ENCODE measurements around the gene C2CD5. TPM values are rescaled to one million over a fixed set of nuclear protein-coding genes. Genes with fewer than 3 reads are reported as not detected.
"Not testable (repeated sequence)": the region's sequence is repeated elsewhere in the genome, so short reads cannot be mapped to it uniquely, and the experiment has no call there.

Gene C2CD5
- total RNA-seq, 1 experiment from 2014 or later = 22.9 TPM

DNA sequence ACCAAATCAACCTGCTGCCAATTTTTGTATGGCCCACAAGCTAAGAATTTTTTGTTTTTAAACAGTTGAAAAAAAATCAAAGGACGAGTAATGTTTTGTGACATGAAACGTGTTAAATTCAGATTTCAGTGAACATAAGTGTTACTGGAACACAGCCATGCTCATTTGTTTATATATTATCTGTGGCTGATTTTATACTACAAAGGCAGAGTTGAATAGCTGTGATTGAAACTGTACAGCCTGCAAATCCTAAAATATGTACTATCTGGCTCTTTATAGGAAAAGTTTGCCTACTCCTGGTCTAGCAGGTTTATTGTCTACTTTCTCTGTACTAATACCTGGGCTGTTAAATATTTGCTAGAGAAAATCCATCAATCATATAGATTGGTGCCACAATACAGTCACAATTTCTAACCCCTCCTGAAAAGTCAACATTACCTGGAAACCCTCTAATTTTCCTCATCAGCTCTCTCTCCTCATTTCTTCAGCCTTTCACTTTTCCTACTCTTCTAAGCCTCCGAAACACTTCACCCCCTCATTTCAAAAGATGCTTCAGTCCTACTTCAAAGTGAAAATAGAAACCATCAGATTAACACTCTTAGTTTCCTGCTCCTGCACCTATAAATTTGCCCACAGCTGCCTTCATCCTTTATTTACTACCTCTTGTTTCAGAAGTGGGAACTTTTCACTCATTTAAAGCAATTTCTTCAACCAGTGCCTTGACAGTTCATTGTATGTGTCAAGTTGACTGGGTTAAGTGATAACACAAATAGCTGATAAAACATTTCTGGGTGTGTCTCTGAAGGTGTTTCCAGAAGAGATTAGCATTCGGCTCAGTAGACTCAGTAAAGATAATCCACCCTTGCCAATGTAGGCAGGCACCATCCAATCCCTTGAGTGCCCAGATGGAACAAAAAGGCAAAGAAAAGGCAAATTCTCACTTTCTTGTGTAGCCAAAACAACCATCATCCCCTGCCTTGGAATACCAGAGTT, 18.0 kb upstream of the C2CD5 start:
- H3K9ac ChIP-seq (ENCODE audit: low read length) = no peak overlapping the region
- H2AFZ ChIP-seq (ENCODE audit: low read depth, low read length, poor library complexity, severe bottlenecking) = no peak overlapping the region
- TF ChIP-seq POLR2A (IDR thresholded peaks at IDR 0.05; ENCODE audit: borderline replicate concordance, extremely low read depth, insufficient read depth, insufficient read length) (no peak), EZH2 (IDR thresholded peaks at IDR 0.05) (no peak), YY1 (IDR thresholded peaks at IDR 0.05; ENCODE audit: extremely low read depth, insufficient replicate concordance, low read depth, low read length) (no peak), EGR1 (IDR thresholded peaks at IDR 0.05; ENCODE audit: low read depth) (no peak), ZFX (IDR thresholded peaks at IDR 0.05) (no peak), POLR2AphosphoS5 (IDR thresholded peaks at IDR 0.05; ENCODE audit: low read depth, low read length) (no peak), ELF1 (IDR thresholded peaks at IDR 0.05; ENCODE audit: borderline replicate concordance, low read depth) (no peak), ZNF274 (IDR thresholded peaks at IDR 0.05; ENCODE audit: low read depth, low read length) (no peak), CEBPB (IDR thresholded peaks at IDR 0.05; ENCODE audit: low read depth) (no peak), CBX3 (IDR thresholded peaks at IDR 0.05; ENCODE audit: low read depth) (no peak), SIN3A (IDR thresholded peaks at IDR 0.05; ENCODE audit: low read depth) (no peak), TCF7L2 (IDR thresholded peaks at IDR 0.05; ENCODE audit: borderline replicate concordance, extremely low read depth, insufficient read depth, insufficient read length) (no peak), RAD21 (IDR thresholded peaks at IDR 0.05; ENCODE audit: low read depth) (no peak)
- TF ChIP-seq, protein P1, sequence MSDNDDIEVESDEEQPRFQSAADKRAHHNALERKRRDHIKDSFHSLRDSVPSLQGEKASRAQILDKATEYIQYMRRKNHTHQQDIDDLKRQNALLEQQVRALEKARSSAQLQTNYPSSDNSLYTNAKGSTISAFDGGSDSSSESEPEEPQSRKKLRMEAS (IDR thresholded peaks at IDR 0.05) = no peak
- TF ChIP-seq, protein P2, sequence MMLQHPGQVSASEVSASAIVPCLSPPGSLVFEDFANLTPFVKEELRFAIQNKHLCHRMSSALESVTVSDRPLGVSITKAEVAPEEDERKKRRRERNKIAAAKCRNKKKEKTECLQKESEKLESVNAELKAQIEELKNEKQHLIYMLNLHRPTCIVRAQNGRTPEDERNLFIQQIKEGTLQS (IDR thresholded peaks at IDR 0.05) = no peak
- TF ChIP-seq, protein P3, sequence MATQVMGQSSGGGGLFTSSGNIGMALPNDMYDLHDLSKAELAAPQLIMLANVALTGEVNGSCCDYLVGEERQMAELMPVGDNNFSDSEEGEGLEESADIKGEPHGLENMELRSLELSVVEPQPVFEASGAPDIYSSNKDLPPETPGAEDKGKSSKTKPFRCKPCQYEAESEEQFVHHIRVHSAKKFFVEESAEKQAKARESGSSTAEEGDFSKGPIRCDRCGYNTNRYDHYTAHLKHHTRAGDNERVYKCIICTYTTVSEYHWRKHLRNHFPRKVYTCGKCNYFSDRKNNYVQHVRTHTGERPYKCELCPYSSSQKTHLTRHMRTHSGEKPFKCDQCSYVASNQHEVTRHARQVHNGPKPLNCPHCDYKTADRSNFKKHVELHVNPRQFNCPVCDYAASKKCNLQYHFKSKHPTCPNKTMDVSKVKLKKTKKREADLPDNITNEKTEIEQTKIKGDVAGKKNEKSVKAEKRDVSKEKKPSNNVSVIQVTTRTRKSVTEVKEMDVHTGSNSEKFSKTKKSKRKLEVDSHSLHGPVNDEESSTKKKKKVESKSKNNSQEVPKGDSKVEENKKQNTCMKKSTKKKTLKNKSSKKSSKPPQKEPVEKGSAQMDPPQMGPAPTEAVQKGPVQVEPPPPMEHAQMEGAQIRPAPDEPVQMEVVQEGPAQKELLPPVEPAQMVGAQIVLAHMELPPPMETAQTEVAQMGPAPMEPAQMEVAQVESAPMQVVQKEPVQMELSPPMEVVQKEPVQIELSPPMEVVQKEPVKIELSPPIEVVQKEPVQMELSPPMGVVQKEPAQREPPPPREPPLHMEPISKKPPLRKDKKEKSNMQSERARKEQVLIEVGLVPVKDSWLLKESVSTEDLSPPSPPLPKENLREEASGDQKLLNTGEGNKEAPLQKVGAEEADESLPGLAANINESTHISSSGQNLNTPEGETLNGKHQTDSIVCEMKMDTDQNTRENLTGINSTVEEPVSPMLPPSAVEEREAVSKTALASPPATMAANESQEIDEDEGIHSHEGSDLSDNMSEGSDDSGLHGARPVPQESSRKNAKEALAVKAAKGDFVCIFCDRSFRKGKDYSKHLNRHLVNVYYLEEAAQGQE (IDR thresholded peaks at IDR 0.05; ENCODE audit: low read depth) = no peak
- no peak overlapping the region for H3K4me2 ChIP-seq (ENCODE audit: low read length)
- no peak overlapping the region for H3K27ac ChIP-seq (ENCODE audit: low read depth, low read length)
- RAD21 ChIA-PET (ENCODE audit: low non-redundant PET in 1 of 2, low total read pairs in 2 of 2, uncharacterized antibody in 2 of 2, unreplicated experiment in 2 of 2) = no interaction called here
- H3K4me3 ChIP-seq (replicated peaks in 1 of 2; ENCODE audit: low read depth in 1 of 2, low read length in 2 of 2) = no peak overlapping the region
- ATAC-seq (no peak), DNase-seq (ENCODE audit: low read depth, low spot score) (no peak)
- no peaks in the 10 kb centered on the region for H3K9me3 ChIP-seq (ENCODE audit: control insufficient read depth in 1 of 2, insufficient read depth in 1 of 2, low read depth in 1 of 2, low read length in 2 of 2)
- CTCF ChIA-PET = no interaction called here
- intact Hi-C loops (cut with micrococcal nuclease) = no loop called here
- no peaks in the 10 kb centered on the region for H4K20me1 ChIP-seq (ENCODE audit: insufficient read depth)
- no TSS peak for BruUV-seq (replicated peaks)
- no peaks in the 10 kb centered on the region for H3K9me2 ChIP-seq (ENCODE audit: insufficient read depth)
- no peaks in the 10 kb centered on the region for H3K27me3 ChIP-seq (ENCODE audit: insufficient read depth, low read length)
- H3K79me2 ChIP-seq (ENCODE audit: insufficient read depth, low read length) = no peaks in the 10 kb centered on the region
- POLR2A ChIA-PET = no interaction called here
- H3K4me1 ChIP-seq (ENCODE audit: control insufficient read depth in 1 of 2, insufficient read depth in 2 of 2, low read length in 2 of 2) = no peaks in the 10 kb centered on the region
- no peaks in the 10 kb centered on the region for H3K36me3 ChIP-seq (ENCODE audit: control insufficient read depth in 1 of 2, insufficient read depth in 2 of 2, low read length in 2 of 2)

DNA sequence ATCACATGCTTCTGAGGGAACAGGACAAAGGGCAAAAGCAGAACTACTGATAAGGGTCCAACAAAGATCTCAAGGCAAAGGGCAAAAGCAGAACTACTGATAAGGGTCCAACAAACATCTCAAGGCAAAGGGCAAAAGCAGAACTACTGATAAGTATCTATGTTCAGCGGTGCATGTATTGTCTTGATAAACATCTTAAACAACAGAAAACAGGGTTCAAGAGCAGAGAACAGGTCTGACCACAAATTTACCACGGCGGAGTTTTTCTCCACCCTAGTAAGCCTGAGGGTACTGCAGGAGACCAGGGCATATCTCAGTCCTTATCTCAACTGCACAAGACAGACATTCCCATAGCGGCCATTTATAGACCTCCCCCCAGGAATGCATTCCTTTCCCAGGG, 10.4 kb upstream of the C2CD5 start:
- POLR2A ChIA-PET = not testable (repeated sequence)

More for the DNA sequence above, 10.4 kb upstream of the C2CD5 start:
- H3K4me1 ChIP-seq (ENCODE audit: control insufficient read depth in 1 of 2, insufficient read depth in 2 of 2, low read length in 2 of 2); H3K27me3 ChIP-seq (ENCODE audit: insufficient read depth, low read length); intact Hi-C loops (cut with micrococcal nuclease); H3K27ac ChIP-seq (ENCODE audit: low read depth, low read length); H2AFZ ChIP-seq (ENCODE audit: low read depth, low read length, poor library complexity, severe bottlenecking); H3K4me2 ChIP-seq (ENCODE audit: low read length); ATAC-seq; RAD21 ChIA-PET (ENCODE audit: low non-redundant PET in 1 of 2, low total read pairs in 2 of 2, uncharacterized antibody in 2 of 2, unreplicated experiment in 2 of 2); H3K4me3 ChIP-seq (replicated peaks in 1 of 2; ENCODE audit: low read depth in 1 of 2, low read length in 2 of 2); DNase-seq (ENCODE audit: low read depth, low spot score); H3K9me3 ChIP-seq (ENCODE audit: control insufficient read depth in 1 of 2, insufficient read depth in 1 of 2, low read depth in 1 of 2, low read length in 2 of 2); BruUV-seq (replicated peaks); H4K20me1 ChIP-seq (ENCODE audit: insufficient read depth); H3K79me2 ChIP-seq (ENCODE audit: insufficient read depth, low read length); H3K9me2 ChIP-seq (ENCODE audit: insufficient read depth); H3K36me3 ChIP-seq (ENCODE audit: control insufficient read depth in 1 of 2, insufficient read depth in 2 of 2, low read length in 2 of 2); H3K9ac ChIP-seq (ENCODE audit: low read length); CTCF ChIA-PET: not testable (repeated sequence)
